C4-2B (cell line): Measurements from ENCODE around the gene AFAP1.

ENCODE experiments used
- CTCF ChIP-seq: fragments of 450-650 bp; conservative IDR thresholded peaks from 2 replicates; pipeline ENCODE4 v1.5.1; 2017; ENCODE audit warnings: mild to moderate bottlenecking
- ZFX ChIP-seq: fragments of 450-650 bp; IDR thresholded peaks from 2 replicates; pipeline ENCODE4 v1.6.1; 2017

- TF ChIP-seq CTCF: no peak
- no peak for TF ChIP-seq ZFX
Measured at GRCh38 chr4:7761312-7761711, 178.3 kb downstream of the AFAP1 start.
